ENCODE measurements around the gene AAMP.
A peak's percentile ranks its signal among the peaks of the same experiment; 100 is the strongest.
"Not testable (repeated sequence)": the region's sequence is repeated elsewhere in the genome, so short reads cannot be mapped to it uniquely, and the experiment has no call there.

Gene AAMP

GRCh38 chr2:218313356-218313755 is 43.4 kb upstream of the AAMP start:
- no peak for TF ChIP-seq CTCF (IDR thresholded peaks at IDR 0.05)
- Histone ChIP-seq H3K27ac (peak overlapping the region; percentile 32), H3K36me3 (no peaks in the 10 kb centered on the region), H3K27me3 (no peaks in the 10 kb centered on the region), H3K4me3 (ENCODE audit: low read depth in 1 of 2, low read length in 1 of 2) (no peak overlapping the region), H3K9me3 (no peaks in the 10 kb centered on the region), H3K4me1 (ENCODE audit: control insufficient read depth in 1 of 2, insufficient read depth in 1 of 2, low read depth in 1 of 2, low read length in 1 of 2) (peaks cover 62 to 75% of the 10 kb centered on the region in 2 experiments)

- no peak overlapping the region for H3K4me3 ChIP-seq (ENCODE audit: low read depth in 1 of 2, low read length in 1 of 2)
Measured at GRCh38 chr2:218312267-218312756, 42.4 kb upstream of the AAMP start.

GRCh38 chr2:218311541-218312266 is 41.8 kb upstream of the AAMP start:
- peaks cover 53 to 67% of the 10 kb centered on the region in 2 experiments for H3K4me1 ChIP-seq (ENCODE audit: control insufficient read depth in 1 of 2, insufficient read depth in 1 of 2, low read depth in 1 of 2, low read length in 1 of 2)
- not testable (repeated sequence) for H3K27ac ChIP-seq; H3K27me3 ChIP-seq; H3K9me3 ChIP-seq; H3K36me3 ChIP-seq; H3K4me3 ChIP-seq (ENCODE audit: low read depth in 1 of 2, low read length in 1 of 2)

More at GRCh38 chr2:218312267-218312756, 42.4 kb upstream of the AAMP start:
- H3K36me3 ChIP-seq = no peaks in the 10 kb centered on the region
- no peak for TF ChIP-seq CTCF (IDR thresholded peaks at IDR 0.05)
- no peaks in the 10 kb centered on the region for H3K9me3 ChIP-seq
- H3K4me1 ChIP-seq (ENCODE audit: control insufficient read depth in 1 of 2, insufficient read depth in 1 of 2, low read depth in 1 of 2, low read length in 1 of 2) = peaks cover 59 to 74% of the 10 kb centered on the region in 2 experiments
- H3K27me3 ChIP-seq = no peaks in the 10 kb centered on the region
- peak overlapping the region; percentile 32 for H3K27ac ChIP-seq

- Histone ChIP-seq H3K27ac (peak overlapping the region; percentile 51), H3K4me1 (ENCODE audit: control insufficient read depth in 1 of 2, insufficient read depth in 1 of 2, low read depth in 1 of 2, low read length in 1 of 2) (peaks cover 46 to 61% of the 10 kb centered on the region in 2 experiments), H3K36me3 (no peaks in the 10 kb centered on the region), H3K4me3 (ENCODE audit: low read depth in 1 of 2, low read length in 1 of 2) (no peak overlapping the region), H3K9me3 (no peaks in the 10 kb centered on the region), H3K27me3 (no peaks in the 10 kb centered on the region)
- no peak for TF ChIP-seq CTCF (IDR thresholded peaks at IDR 0.05)
Measured at GRCh38 chr2:218310853-218311540, 41.1 kb upstream of the AAMP start.

- no peak overlapping the region for H3K4me3 ChIP-seq (ENCODE audit: low read depth in 1 of 2, low read length in 1 of 2)
- H3K36me3 ChIP-seq = no peaks in the 10 kb centered on the region
- H3K27ac ChIP-seq = no peak overlapping the region
- no peaks in the 10 kb centered on the region for H3K27me3 ChIP-seq
- TF ChIP-seq CTCF (IDR thresholded peaks at IDR 0.05) = no peak
- H3K4me1 ChIP-seq (ENCODE audit: control insufficient read depth in 1 of 2, insufficient read depth in 1 of 2, low read depth in 1 of 2, low read length in 1 of 2) = peaks cover 22 to 33% of the 10 kb centered on the region in 2 experiments
- no peaks in the 10 kb centered on the region for H3K9me3 ChIP-seq
Measured at GRCh38 chr2:218307415-218308090, 37.6 kb upstream of the AAMP start.
